ENCODE results near the gene CDK19.
"Not testable (repeated sequence)": the region's sequence is repeated elsewhere in the genome, so short reads cannot be mapped to it uniquely, and the experiment has no call there.

CDK19 gene

GRCh38 chr6:110826236-110827129, 11.2 kb upstream of the CDK19 start:
- ATAC-seq (replicated peaks) = peak; percentile 53 to 64
- no peaks in the 10 kb centered on the region for H3K9me3 Mint-ChIP-seq

GRCh38 chr6:110823146-110823545, 7.9 kb upstream of the CDK19 start:
- Mint-ChIP-seq H3K27me3 (no peaks in the 10 kb centered on the region), H3K36me3 (no peaks in the 10 kb centered on the region), H3K4me1 (peaks cover 10 to 14% of the 10 kb centered on the region in 2 donors), H3K9me3 (no peaks in the 10 kb centered on the region), H3K27ac (no peak overlapping the region), H3K4me3 (no peak overlapping the region)
- DNase-seq (no peak), ATAC-seq (replicated peaks) (no peak)

More at GRCh38 chr6:110826236-110827129, 11.2 kb upstream of the CDK19 start:
- Mint-ChIP-seq H3K4me3 (peak overlapping the region; percentile 13 to 67), H3K4me1 (peaks cover 5 to 7% of the 10 kb centered on the region in 2 donors), H3K36me3 (no peaks in the 10 kb centered on the region), H3K27ac (peak overlapping the region; percentile 88), H3K27me3 (no peaks in the 10 kb centered on the region)
- no peak for DNase-seq

GRCh38 chr6:110822249-110822648, 7.0 kb upstream of the CDK19 start:
- Mint-ChIP-seq H3K9me3 (no peaks in the 10 kb centered on the region), H3K4me1 (peaks cover 10 to 14% of the 10 kb centered on the region in 2 donors), H3K27ac (no peak overlapping the region), H3K4me3 (no peak overlapping the region), H3K36me3 (no peaks in the 10 kb centered on the region), H3K27me3 (no peaks in the 10 kb centered on the region)
- ATAC-seq (replicated peaks) (no peak), DNase-seq (no peak)

- peaks cover 16 to 23% of the 10 kb centered on the region in 2 donors for H3K4me1 Mint-ChIP-seq
Measured at GRCh38 chr6:110816677-110817076, 1.4 kb upstream of the CDK19 start.

GRCh38 chr6:110815015-110815410, 256 bp downstream of the CDK19 start:
- peaks cover under 1% of the 10 kb centered on the region in 2 donors for H3K9me3 Mint-ChIP-seq
- H3K27ac Mint-ChIP-seq = peak overlapping the region; percentile 97
- H3K4me3 Mint-ChIP-seq = peak overlapping the region; percentile 95 to 99
- no peaks in the 10 kb centered on the region for H3K27me3 Mint-ChIP-seq
- DNase-seq (no peak), ATAC-seq (replicated peaks) (no peak)
- H3K4me1 Mint-ChIP-seq = peaks cover 22 to 33% of the 10 kb centered on the region in 2 donors
- peaks cover 2 to 7% of the 10 kb centered on the region in 2 donors for H3K36me3 Mint-ChIP-seq

More at GRCh38 chr6:110816677-110817076, 1.4 kb upstream of the CDK19 start:
- DNase-seq (no peak), ATAC-seq (replicated peaks) (no peak)
- Mint-ChIP-seq H3K9me3 (no peaks in the 10 kb centered on the region), H3K36me3 (peaks cover 2 to 6% of the 10 kb centered on the region in 2 donors), H3K27me3 (no peaks in the 10 kb centered on the region), H3K4me3 (peak overlapping the region; percentile 95 to 99), H3K27ac (peak overlapping the region; percentile 97)

GRCh38 chr6:110814102-110815014, 911 bp downstream of the CDK19 start:
- Mint-ChIP-seq H3K36me3 (peaks cover 6 to 11% of the 10 kb centered on the region in 2 donors), H3K9me3 (peaks cover 4 to 5% of the 10 kb centered on the region in 2 donors), H3K27me3 (no peaks in the 10 kb centered on the region), H3K4me3 (peak overlapping the region; percentile 95 to 99), H3K4me1 (peaks cover 22 to 37% of the 10 kb centered on the region in 2 donors), H3K27ac (peak overlapping the region; percentile 97)
- ATAC-seq (replicated peaks) = peak; percentile 26 to 28
- peak; percentile 71 for DNase-seq

- Mint-ChIP-seq H3K9me3 (peaks cover 4 to 5% of the 10 kb centered on the region in 2 donors), H3K27me3 (no peaks in the 10 kb centered on the region), H3K4me3 (peak overlapping the region; percentile 95 to 99), H3K4me1 (peaks cover 21 to 37% of the 10 kb centered on the region in 2 donors), H3K27ac (no peak overlapping the region), H3K36me3 (peaks cover 6 to 11% of the 10 kb centered on the region in 2 donors)
- ATAC-seq (replicated peaks) (no peak), DNase-seq (no peak)
Measured at GRCh38 chr6:110813338-110814101, 1.7 kb downstream of the CDK19 start.

- Mint-ChIP-seq H3K27me3 (no peaks in the 10 kb centered on the region), H3K36me3 (peaks cover 6 to 11% of the 10 kb centered on the region in 2 donors), H3K4me3 (no peak overlapping the region), H3K4me1 (peaks cover 23 to 37% of the 10 kb centered on the region in 2 donors), H3K27ac (no peak overlapping the region), H3K9me3 (peaks cover 4 to 5% of the 10 kb centered on the region in 2 donors)
- DNase-seq (no peak), ATAC-seq (replicated peaks) (no peak)
Measured at GRCh38 chr6:110812719-110813118, 2.5 kb downstream of the CDK19 start.

GRCh38 chr6:110810896-110811586, 4.2 kb downstream of the CDK19 start:
- ATAC-seq (replicated peaks) (peak in 1 of 2 donors; percentile 17), DNase-seq (peak; percentile 21)
- Mint-ChIP-seq H3K4me1 (peaks cover 23 to 38% of the 10 kb centered on the region in 2 donors), H3K27ac (peak overlapping the region; percentile 88), H3K27me3 (no peaks in the 10 kb centered on the region), H3K36me3 (peaks cover 6 to 11% of the 10 kb centered on the region in 2 donors), H3K4me3 (peak overlapping the region in 1 of 2 donors; percentile 47), H3K9me3 (peaks cover 4 to 5% of the 10 kb centered on the region in 2 donors)

GRCh38 chr6:110809792-110810191, 5.5 kb downstream of the CDK19 start:
- peaks cover 26 to 45% of the 10 kb centered on the region in 2 donors for H3K4me1 Mint-ChIP-seq
- peaks cover 4 to 8% of the 10 kb centered on the region in 2 donors for H3K36me3 Mint-ChIP-seq
- H3K27me3 Mint-ChIP-seq = no peaks in the 10 kb centered on the region
- DNase-seq (no peak), ATAC-seq (replicated peaks) (no peak)
- H3K9me3 Mint-ChIP-seq = peaks cover 4 to 5% of the 10 kb centered on the region in 2 donors
- H3K4me3 Mint-ChIP-seq = no peak overlapping the region
- H3K27ac Mint-ChIP-seq = peak overlapping the region; percentile 68

- ATAC-seq (replicated peaks); H3K27ac Mint-ChIP-seq; H3K27me3 Mint-ChIP-seq; H3K4me3 Mint-ChIP-seq; DNase-seq; H3K9me3 Mint-ChIP-seq: not testable (repeated sequence)
- Mint-ChIP-seq H3K4me1 (peaks cover 32 to 57% of the 10 kb centered on the region in 2 donors), H3K36me3 (peaks cover 3 to 16% of the 10 kb centered on the region in 2 donors)
Measured at GRCh38 chr6:110802175-110802574, 13.1 kb downstream of the CDK19 start.

GRCh38 chr6:110800839-110801196, 14.5 kb downstream of the CDK19 start:
- peaks cover 27 to 48% of the 10 kb centered on the region in 2 donors for H3K4me1 Mint-ChIP-seq

More at GRCh38 chr6:110800839-110801196, 14.5 kb downstream of the CDK19 start:
- ATAC-seq (replicated peaks) = peak in 1 of 2 donors; percentile 15
- Mint-ChIP-seq H3K36me3 (peaks cover 3 to 16% of the 10 kb centered on the region in 2 donors), H3K27ac (no peak overlapping the region), H3K27me3 (no peaks in the 10 kb centered on the region), H3K4me3 (no peak overlapping the region), H3K9me3 (peaks cover 2 to 4% of the 10 kb centered on the region in 2 donors)
- no peak for DNase-seq

All from stimulated activated naive B cell treated with anti-CD40 and anti-IgM and Interleukin-4, amounts not matched to agents 10 μg/mL and 1 μg/mL and 100 μg/mL, for 72 hours (primary cell).